RWPE2 (cell line): ENCODE data around the gene CCDC116.

Experiments
- ATAC-seq: fragments of 200-7000 bp; cut with Tn5 transposase; 3 replicates; pipeline ENCODE4 v1.9.1; 2021; ENCODE audit warnings: low read depth
- DNase-seq: peaks from one replicate; pipeline ENCODE4 v3.0.0-alpha.2; 2020; ENCODE audit warnings: low spot score
- H3K27ac ChIP-seq: fragments of 450-650 bp; 2 replicates; pipeline ENCODE4 v1.5.1; 2017; ENCODE audit warnings: mild to moderate bottlenecking; ENCODE audit not compliant: poor library complexity, severe bottlenecking
- H3K27me3 ChIP-seq: fragments of 250-450 bp; sonication (Bioruptor Pico); 2 replicates; pipeline ENCODE4 v1.5.1; 2021; ENCODE audit warnings: mild to moderate bottlenecking, moderate library complexity; ENCODE audit not compliant: insufficient read depth, poor library complexity, severe bottlenecking
- H3K36me3 ChIP-seq: fragments of 250-450 bp; sonication (Bioruptor Pico); 2 replicates; pipeline ENCODE4 v1.5.1; 2020; ENCODE audit warnings: low read depth, mild to moderate bottlenecking, moderate library complexity
- H3K4me1 ChIP-seq: fragments of 250-450 bp; sonication (Bioruptor Pico); 2 replicates; pipeline ENCODE4 v1.5.1; 2021; ENCODE audit warnings: mild to moderate bottlenecking, moderate library complexity; ENCODE audit not compliant: insufficient read depth, poor library complexity, severe bottlenecking
- H3K4me3 ChIP-seq: fragments of 250-450 bp; sonication (Bioruptor Pico); 2 replicates; pipeline ENCODE4 v1.5.1; 2021; ENCODE audit warnings: mild to moderate bottlenecking, moderate library complexity; ENCODE audit not compliant: severe bottlenecking
- H3K9me3 ChIP-seq: fragments of 250-450 bp; sonication (Bioruptor Pico); 2 replicates; pipeline ENCODE4 v1.5.1; 2021; ENCODE audit warnings: mild to moderate bottlenecking, moderate library complexity; ENCODE audit not compliant: severe bottlenecking
- TF ChIP-seq, protein P1 (sequence below): fragments of 450-650 bp; IDR thresholded peaks from one replicate; pipeline ENCODE4 v1.5.1; 2017; ENCODE audit warnings: mild to moderate bottlenecking, moderate library complexity; ENCODE audit not compliant: poor library complexity, severe bottlenecking

Gene CCDC116

DNA sequence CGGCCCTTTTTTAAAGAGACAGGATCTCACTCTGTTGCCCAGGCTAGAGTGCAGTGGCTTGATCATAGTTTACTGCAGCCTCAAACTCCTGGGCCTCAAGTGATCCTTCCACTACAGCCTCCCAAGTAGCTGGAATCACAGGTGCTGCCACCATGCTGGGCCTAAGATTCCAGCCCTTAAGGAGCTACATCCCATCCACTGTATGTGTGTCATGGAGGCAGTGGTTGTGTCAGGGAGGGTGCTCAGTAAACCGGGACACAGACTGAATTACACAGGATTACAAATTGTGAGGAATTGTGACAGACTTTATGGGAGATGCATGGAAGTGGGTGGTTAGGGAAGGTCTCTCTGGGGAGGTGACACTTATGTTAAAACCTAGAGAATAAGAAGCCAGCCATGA lies 31.2 kb downstream of the CCDC116 start:
- no peak for ATAC-seq
- TF ChIP-seq, protein P1, sequence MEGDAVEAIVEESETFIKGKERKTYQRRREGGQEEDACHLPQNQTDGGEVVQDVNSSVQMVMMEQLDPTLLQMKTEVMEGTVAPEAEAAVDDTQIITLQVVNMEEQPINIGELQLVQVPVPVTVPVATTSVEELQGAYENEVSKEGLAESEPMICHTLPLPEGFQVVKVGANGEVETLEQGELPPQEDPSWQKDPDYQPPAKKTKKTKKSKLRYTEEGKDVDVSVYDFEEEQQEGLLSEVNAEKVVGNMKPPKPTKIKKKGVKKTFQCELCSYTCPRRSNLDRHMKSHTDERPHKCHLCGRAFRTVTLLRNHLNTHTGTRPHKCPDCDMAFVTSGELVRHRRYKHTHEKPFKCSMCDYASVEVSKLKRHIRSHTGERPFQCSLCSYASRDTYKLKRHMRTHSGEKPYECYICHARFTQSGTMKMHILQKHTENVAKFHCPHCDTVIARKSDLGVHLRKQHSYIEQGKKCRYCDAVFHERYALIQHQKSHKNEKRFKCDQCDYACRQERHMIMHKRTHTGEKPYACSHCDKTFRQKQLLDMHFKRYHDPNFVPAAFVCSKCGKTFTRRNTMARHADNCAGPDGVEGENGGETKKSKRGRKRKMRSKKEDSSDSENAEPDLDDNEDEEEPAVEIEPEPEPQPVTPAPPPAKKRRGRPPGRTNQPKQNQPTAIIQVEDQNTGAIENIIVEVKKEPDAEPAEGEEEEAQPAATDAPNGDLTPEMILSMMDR: no peak

DNA sequence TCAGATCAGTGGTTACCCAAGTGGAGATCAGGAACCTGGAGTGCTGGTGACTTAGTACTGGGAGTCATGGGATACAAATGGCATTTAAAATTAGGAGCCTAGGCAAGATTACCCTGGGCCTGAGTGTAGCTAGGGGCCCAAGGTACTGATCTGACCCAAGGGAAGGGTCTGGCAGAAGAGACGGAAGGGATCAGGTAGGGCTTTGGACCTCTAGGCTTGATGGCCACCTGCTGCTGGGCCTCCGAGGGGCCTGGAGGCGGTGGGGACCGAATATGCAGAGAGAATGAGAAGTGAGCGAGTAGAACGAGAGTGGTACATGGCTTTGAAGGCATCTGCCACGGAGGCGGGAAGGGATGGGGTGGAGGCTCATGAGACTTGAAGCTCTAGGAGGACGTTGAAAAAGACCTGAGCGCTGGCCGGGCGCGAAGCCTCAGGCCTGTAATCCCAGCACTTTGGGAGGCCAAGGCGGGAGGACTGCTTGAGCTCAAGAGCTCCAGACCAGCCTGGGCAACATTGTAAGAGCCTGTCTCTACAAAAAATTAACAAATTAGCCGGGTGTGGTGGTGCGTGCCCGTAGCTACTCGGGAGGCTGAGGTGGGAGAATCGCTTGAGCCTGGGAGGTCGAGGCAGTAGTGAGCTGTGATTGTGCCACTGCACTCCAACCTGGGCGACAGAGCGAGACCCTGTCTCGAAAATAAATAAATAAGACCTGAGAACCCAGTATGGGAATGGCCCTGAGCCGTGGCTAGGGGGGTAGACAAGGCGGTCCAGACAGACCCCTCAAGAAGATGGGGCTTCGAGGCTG lies 32.7 kb downstream of the CCDC116 start:
- TF ChIP-seq, protein P1: no peak
- peak overlapping the region; percentile 64 for H3K27ac ChIP-seq

More for the DNA sequence above, 31.2 kb downstream of the CCDC116 start:
- no peaks in the 10 kb centered on the region for H3K4me1 ChIP-seq
- H3K27me3 ChIP-seq: no peaks in the 10 kb centered on the region
- H3K36me3 ChIP-seq: no peaks in the 10 kb centered on the region
- H3K9me3 ChIP-seq: no peaks in the 10 kb centered on the region
- no peak overlapping the region for H3K4me3 ChIP-seq
- DNase-seq: no peak
- no peak overlapping the region for H3K27ac ChIP-seq

DNA sequence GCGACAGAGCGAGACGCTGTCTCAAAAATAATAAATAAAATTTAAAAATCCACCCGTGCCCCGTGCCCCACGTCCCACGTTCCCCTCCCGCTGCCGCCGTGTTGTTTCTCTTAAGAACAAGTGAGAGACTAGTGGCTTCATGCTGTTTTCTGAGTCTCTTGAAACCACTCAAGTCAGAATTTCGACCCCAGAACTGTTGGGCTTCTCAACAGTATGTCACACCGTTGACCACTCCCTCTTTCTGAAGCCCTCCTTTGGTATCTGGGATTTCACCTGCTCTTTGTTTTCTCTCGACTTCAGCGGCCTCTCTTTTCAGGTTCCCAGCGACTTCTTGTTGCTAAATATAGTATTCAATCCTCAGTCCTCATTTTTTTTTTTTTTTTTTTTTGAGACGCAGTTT lies 34.2 kb downstream of the CCDC116 start:
- no peaks in the 10 kb centered on the region for H3K9me3 ChIP-seq
- peaks cover 6% of the 10 kb centered on the region for H3K4me1 ChIP-seq
- TF ChIP-seq, protein P1: no peak
- H3K36me3 ChIP-seq: peaks cover 27% of the 10 kb centered on the region
- peak overlapping the region; percentile 64 for H3K27ac ChIP-seq
- H3K4me3 ChIP-seq: peak overlapping the region; percentile 58
- H3K27me3 ChIP-seq: no peaks in the 10 kb centered on the region
- no peak for ATAC-seq
- DNase-seq: no peak

More for the DNA sequence above, 32.7 kb downstream of the CCDC116 start:
- Histone ChIP-seq H3K36me3 (peaks cover 12% of the 10 kb centered on the region), H3K4me3 (peak overlapping the region; percentile 58), H3K9me3 (no peaks in the 10 kb centered on the region), H3K4me1 (peaks cover 6% of the 10 kb centered on the region), H3K27me3 (no peaks in the 10 kb centered on the region)
- ATAC-seq (no peak), DNase-seq (no peak)

- Histone ChIP-seq H3K4me3 (no peak overlapping the region), H3K27ac (no peak overlapping the region), H3K36me3 (peaks cover 48% of the 10 kb centered on the region), H3K9me3 (no peaks in the 10 kb centered on the region), H3K27me3 (no peaks in the 10 kb centered on the region), H3K4me1 (peaks cover 6% of the 10 kb centered on the region)
- no peak for ATAC-seq
- DNase-seq: no peak
- TF ChIP-seq, protein P1: no peak
Observed at GRCh38 chr22:21669026-21669425, 36.5 kb downstream of the CCDC116 start.

GRCh38 chr22:21672107-21672629 lies 39.6 kb downstream of the CCDC116 start:
- Histone ChIP-seq H3K4me1 (peaks cover 6% of the 10 kb centered on the region), H3K36me3 (peaks cover 63% of the 10 kb centered on the region), H3K9me3 (no peaks in the 10 kb centered on the region), H3K27ac (no peak overlapping the region), H3K4me3 (no peak overlapping the region), H3K27me3 (no peaks in the 10 kb centered on the region)
- no peak for DNase-seq
- TF ChIP-seq, protein P1: no peak
- ATAC-seq: no peak
